SK-N-SH treated with all-trans-retinoic acid at 6 μM for 48 hours (cell line): ENCODE data around the gene MAGEB10.

Experiments
- BACH2 ChIP-seq: fragments of 250-450 bp; sonication (Bioruptor Pico); IDR thresholded peaks from 2 replicates; pipeline ENCODE4 v1.9.0; 2021; ENCODE audit warnings: mild to moderate bottlenecking, borderline replicate concordance
- ESRRG ChIP-seq: fragments of 250-450 bp; sonication (Bioruptor Pico); IDR thresholded peaks from 2 replicates; pipeline ENCODE4 v1.6.1; 2021; ENCODE audit warnings: mild to moderate bottlenecking
- RARB ChIP-seq: fragments of 250-450 bp; sonication (Bioruptor Pico); IDR thresholded peaks from 2 replicates; pipeline ENCODE4 v1.8.0; 2021; ENCODE audit warnings: mild to moderate bottlenecking, moderate library complexity
- SNAI2 ChIP-seq: fragments of 250-450 bp; sonication (Bioruptor Pico); IDR thresholded peaks from 2 replicates; pipeline ENCODE4 v1.5.0; 2020; ENCODE audit warnings: mild to moderate bottlenecking, moderate library complexity
- TCF4 ChIP-seq: fragments of 250-450 bp; sonication (Bioruptor Pico); IDR thresholded peaks from 2 replicates; pipeline ENCODE4 v1.8.0; 2021; ENCODE audit warnings: mild to moderate bottlenecking, moderate library complexity, borderline replicate concordance
- ZC3H10 ChIP-seq: fragments of 250-450 bp; sonication (Bioruptor Pico); IDR thresholded peaks from 2 replicates; pipeline ENCODE4 v1.5.1; 2021; ENCODE audit warnings: mild to moderate bottlenecking, moderate library complexity
- ZFP3 ChIP-seq: fragments of 250-450 bp; sonication (Bioruptor Pico); IDR thresholded peaks from 2 replicates; pipeline ENCODE4 v1.5.0; 2020; ENCODE audit warnings: mild to moderate bottlenecking, moderate library complexity
- ZFP30 ChIP-seq: fragments of 450-650 bp; formaldehyde crosslinking; IDR thresholded peaks from 2 replicates; pipeline ENCODE4 v1.5.0; 2022; ENCODE audit warnings: mild to moderate bottlenecking, moderate library complexity
- ZNF565 ChIP-seq: fragments of 450-650 bp; formaldehyde crosslinking; conservative IDR thresholded peaks from 2 replicates; pipeline ENCODE4 v1.5.0; 2020; ENCODE audit warnings: low read depth, mild to moderate bottlenecking, moderate library complexity
- TF ChIP-seq, protein P1 (sequence below): fragments of 250-450 bp; sonication (Bioruptor Pico); IDR thresholded peaks from 2 replicates; pipeline ENCODE4 v1.8.0; 2020; ENCODE audit warnings: mild to moderate bottlenecking, moderate library complexity, borderline replicate concordance
- TF ChIP-seq, protein P2 (sequence below): fragments of 250-450 bp; sonication (Bioruptor Pico); IDR thresholded peaks from 2 replicates; pipeline ENCODE4 v1.5.1; 2021; ENCODE audit warnings: mild to moderate bottlenecking, moderate library complexity
- TF ChIP-seq, protein P3 (sequence below): fragments of 250-450 bp; sonication (Bioruptor Pico); IDR thresholded peaks from 2 replicates; pipeline ENCODE4 v1.5.1; 2020; ENCODE audit warnings: low read depth, mild to moderate bottlenecking, moderate library complexity

- TF ChIP-seq, protein P1, sequence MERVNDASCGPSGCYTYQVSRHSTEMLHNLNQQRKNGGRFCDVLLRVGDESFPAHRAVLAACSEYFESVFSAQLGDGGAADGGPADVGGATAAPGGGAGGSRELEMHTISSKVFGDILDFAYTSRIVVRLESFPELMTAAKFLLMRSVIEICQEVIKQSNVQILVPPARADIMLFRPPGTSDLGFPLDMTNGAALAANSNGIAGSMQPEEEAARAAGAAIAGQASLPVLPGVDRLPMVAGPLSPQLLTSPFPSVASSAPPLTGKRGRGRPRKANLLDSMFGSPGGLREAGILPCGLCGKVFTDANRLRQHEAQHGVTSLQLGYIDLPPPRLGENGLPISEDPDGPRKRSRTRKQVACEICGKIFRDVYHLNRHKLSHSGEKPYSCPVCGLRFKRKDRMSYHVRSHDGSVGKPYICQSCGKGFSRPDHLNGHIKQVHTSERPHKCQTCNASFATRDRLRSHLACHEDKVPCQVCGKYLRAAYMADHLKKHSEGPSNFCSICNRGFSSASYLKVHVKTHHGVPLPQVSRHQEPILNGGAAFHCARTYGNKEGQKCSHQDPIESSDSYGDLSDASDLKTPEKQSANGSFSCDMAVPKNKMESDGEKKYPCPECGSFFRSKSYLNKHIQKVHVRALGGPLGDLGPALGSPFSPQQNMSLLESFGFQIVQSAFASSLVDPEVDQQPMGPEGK = no peak
- TF ChIP-seq TCF4 (CRISPR knock-in tag) (no peak), SNAI2 (CRISPR knock-in tag) (no peak), ZFP30 (CRISPR knock-in tag) (no peak), BACH2 (no peak), ZFP3 (CRISPR knock-in tag) (no peak), ZNF565 (no peak), RARB (CRISPR knock-in tag) (no peak), ESRRG (no peak), ZC3H10 (CRISPR knock-in tag) (no peak)
- TF ChIP-seq, protein P2, sequence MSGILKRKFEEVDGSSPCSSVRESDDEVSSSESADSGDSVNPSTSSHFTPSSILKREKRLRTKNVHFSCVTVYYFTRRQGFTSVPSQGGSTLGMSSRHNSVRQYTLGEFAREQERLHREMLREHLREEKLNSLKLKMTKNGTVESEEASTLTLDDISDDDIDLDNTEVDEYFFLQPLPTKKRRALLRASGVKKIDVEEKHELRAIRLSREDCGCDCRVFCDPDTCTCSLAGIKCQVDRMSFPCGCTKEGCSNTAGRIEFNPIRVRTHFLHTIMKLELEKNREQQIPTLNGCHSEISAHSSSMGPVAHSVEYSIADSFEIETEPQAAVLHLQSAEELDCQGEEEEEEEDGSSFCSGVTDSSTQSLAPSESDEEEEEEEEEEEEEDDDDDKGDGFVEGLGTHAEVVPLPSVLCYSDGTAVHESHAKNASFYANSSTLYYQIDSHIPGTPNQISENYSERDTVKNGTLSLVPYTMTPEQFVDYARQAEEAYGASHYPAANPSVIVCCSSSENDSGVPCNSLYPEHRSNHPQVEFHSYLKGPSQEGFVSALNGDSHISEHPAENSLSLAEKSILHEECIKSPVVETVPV (CRISPR knock-in tag) = no peak
- TF ChIP-seq, protein P3, sequence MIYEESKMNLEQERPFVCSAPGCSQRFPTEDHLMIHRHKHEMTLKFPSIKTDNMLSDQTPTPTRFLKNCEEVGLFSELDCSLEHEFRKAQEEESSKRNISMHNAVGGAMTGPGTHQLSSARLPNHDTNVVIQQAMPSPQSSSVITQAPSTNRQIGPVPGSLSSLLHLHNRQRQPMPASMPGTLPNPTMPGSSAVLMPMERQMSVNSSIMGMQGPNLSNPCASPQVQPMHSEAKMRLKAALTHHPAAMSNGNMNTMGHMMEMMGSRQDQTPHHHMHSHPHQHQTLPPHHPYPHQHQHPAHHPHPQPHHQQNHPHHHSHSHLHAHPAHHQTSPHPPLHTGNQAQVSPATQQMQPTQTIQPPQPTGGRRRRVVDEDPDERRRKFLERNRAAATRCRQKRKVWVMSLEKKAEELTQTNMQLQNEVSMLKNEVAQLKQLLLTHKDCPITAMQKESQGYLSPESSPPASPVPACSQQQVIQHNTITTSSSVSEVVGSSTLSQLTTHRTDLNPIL (CRISPR knock-in tag) = no peak
These were observed at the start of gene MAGEB10 for GRCh38 chrX:27807690-27808089.
